ENCODE measurements around the gene UCHL3.

Gene UCHL3

DNA sequence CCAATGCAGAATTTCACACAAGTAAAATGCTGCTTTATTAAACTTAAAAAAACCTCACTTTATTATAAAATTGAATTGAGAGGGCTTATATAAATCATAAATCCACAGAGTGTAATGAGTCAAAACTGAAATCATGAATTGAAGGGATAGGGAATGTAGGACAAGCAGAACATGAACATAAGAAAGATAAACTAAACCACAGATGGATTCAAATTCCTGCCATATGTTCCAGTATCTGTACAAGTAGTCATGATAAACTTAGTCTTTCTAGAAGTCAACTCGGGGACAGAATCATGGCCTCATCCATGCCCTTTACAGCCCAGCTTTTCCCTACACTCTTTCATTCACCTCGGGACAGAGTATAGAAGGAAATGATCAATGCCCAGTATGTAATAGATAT is 103.1 kb downstream of the UCHL3 start:
- no peak overlapping the region for H3K27ac Mint-ChIP-seq
- no peaks in the 10 kb centered on the region for H3K4me1 Mint-ChIP-seq (ENCODE audit: low read depth)
- no peaks in the 10 kb centered on the region for H3K9me3 Mint-ChIP-seq
- no peaks in the 10 kb centered on the region for H3K27me3 Mint-ChIP-seq (ENCODE audit: low read depth)
- no peak overlapping the region for H3K4me3 Mint-ChIP-seq
- no peaks in the 10 kb centered on the region for H3K36me3 Mint-ChIP-seq (ENCODE audit: low read depth)
